Smooth muscle cell (in vitro differentiated cells): ENCODE results near the gene MAEL. TPM values are rescaled to one million over a fixed set of nuclear protein-coding genes. Genes with fewer than 3 reads are reported as not detected.

Source experiments
- DNase-seq: peaks from one replicate; lab custom pipeline; 2025; ENCODE audit not compliant: unreplicated experiment; lab: John Stamatoyannopoulos, UW
- H2AFZ ChIP-seq: fragments of 200-600 bp; sonication (generic); 2 replicates; pipeline ENCODE4 v1.6.0; 2016; ENCODE audit warnings: antibody characterized with exemption, low read depth, mild to moderate bottlenecking
- H3F3A ChIP-seq: fragments of 200-600 bp; sonication (generic); 2 replicates; pipeline ENCODE4 v1.6.0; 2017; ENCODE audit warnings: antibody characterized with exemption, low read depth
- H3K27ac ChIP-seq: fragments of 200-600 bp; sonication (generic); 2 replicates; pipeline ENCODE4 v1.5.1; 2016; ENCODE audit warnings: low read depth, mild to moderate bottlenecking
- H3K27me3 ChIP-seq: fragments of 200-600 bp; sonication (generic); 2 replicates; pipeline ENCODE4 v1.6.1; 2016; ENCODE audit warnings: low read depth, mild to moderate bottlenecking
- H3K36me3 ChIP-seq: fragments of 200-600 bp; sonication (generic); 2 replicates; pipeline ENCODE4 v1.5.1; 2016; ENCODE audit warnings: low read depth
- H3K4me1 ChIP-seq: fragments of 200-600 bp; sonication (generic); 2 replicates; pipeline ENCODE4 v1.5.1; 2016; ENCODE audit warnings: low read depth
- H3K4me2 ChIP-seq: fragments of 200-600 bp; sonication (generic); 2 replicates; pipeline ENCODE4 v1.6.0; 2016; ENCODE audit warnings: mild to moderate bottlenecking
- H3K4me3 ChIP-seq: fragments of 200-600 bp; sonication (generic); 2 replicates; pipeline ENCODE4 v1.5.1; 2016; ENCODE audit warnings: mild to moderate bottlenecking
- H3K79me2 ChIP-seq: fragments of 200-600 bp; sonication (generic); 2 replicates; pipeline ENCODE4 v1.6.0; 2016; ENCODE audit warnings: low read depth, mild to moderate bottlenecking
- H3K9ac ChIP-seq: fragments of 200-600 bp; sonication (generic); 2 replicates; pipeline ENCODE4 v1.6.0; 2016; ENCODE audit warnings: low read depth
- H3K9me3 ChIP-seq: fragments of 200-600 bp; sonication (generic); replicated peaks from 2 replicates; pipeline ENCODE4 v1.5.1; 2016; ENCODE audit warnings: low read depth
- H4K20me1 ChIP-seq: fragments of 200-600 bp; sonication (generic); 2 replicates; pipeline ENCODE4 v1.6.0; 2016; ENCODE audit warnings: low read depth
- WGBS: methylation state at CpG from one replicate; pipeline ENCODE4 v1.1.7; 2016; ENCODE audit warnings: low lambda C conversion rate; 5-methylcytosine and 5-hydroxymethylcytosine counted together
- polyA plus RNA-seq: library from polyadenylated mRNA; unstranded; fragments of >200 nt; fragmentation: Nextera tagmentation; extraction: Ambion mirVana; gene quantifications from 2 replicates; pipeline ENCODE4 v1.2.1, GENCODE V29; 2016
- total RNA-seq: library from RNA; depleted of rRNA; stranded (reverse); fragments of >200 nt; gene quantifications from 2 replicates; pipeline ENCODE4 v1.2.3, GENCODE V29; 2014
- TF ChIP-seq, protein P1 (sequence below): fragments of 200-600 bp; sonication (generic); IDR thresholded peaks from 2 replicates; pipeline ENCODE4 v1.5.1; 2017; ENCODE audit warnings: borderline replicate concordance, mild to moderate bottlenecking, antibody characterized with exemption; ENCODE audit not compliant: insufficient read depth, poor library complexity, severe bottlenecking

Gene MAEL
- total and polyA plus RNA-seq, 2 experiments from 2014 or later, result 0.27 TPM; not detected in 1

DNA sequence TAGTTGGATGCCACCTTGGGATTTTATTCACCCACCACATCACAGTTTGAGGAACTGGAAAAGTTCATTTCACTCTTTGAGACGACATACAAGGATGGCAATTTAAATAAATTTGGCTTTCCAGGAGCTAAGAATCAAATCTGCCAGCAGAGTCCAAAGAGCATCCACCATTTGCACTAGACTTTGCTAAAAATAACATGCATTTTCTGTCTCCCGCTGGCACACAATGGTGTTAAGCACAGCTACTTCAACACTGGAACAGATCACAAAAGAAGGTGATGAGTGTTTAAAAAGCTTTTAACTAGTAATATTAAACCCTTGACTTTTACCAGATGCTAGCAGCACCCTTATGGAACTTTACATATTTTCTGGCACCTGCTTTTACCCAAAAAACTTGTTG, 44.6 kb downstream of the MAEL start:
- no peaks in the 10 kb centered on the region for H3K9me3 ChIP-seq
- no peak overlapping the region for H3K4me3 ChIP-seq
- no peak overlapping the region for H3K9ac ChIP-seq
- no peak overlapping the region for H3K27ac ChIP-seq
- no peaks in the 10 kb centered on the region for H3F3A ChIP-seq
- H2AFZ ChIP-seq, result no peak overlapping the region
- TF ChIP-seq, protein P1, sequence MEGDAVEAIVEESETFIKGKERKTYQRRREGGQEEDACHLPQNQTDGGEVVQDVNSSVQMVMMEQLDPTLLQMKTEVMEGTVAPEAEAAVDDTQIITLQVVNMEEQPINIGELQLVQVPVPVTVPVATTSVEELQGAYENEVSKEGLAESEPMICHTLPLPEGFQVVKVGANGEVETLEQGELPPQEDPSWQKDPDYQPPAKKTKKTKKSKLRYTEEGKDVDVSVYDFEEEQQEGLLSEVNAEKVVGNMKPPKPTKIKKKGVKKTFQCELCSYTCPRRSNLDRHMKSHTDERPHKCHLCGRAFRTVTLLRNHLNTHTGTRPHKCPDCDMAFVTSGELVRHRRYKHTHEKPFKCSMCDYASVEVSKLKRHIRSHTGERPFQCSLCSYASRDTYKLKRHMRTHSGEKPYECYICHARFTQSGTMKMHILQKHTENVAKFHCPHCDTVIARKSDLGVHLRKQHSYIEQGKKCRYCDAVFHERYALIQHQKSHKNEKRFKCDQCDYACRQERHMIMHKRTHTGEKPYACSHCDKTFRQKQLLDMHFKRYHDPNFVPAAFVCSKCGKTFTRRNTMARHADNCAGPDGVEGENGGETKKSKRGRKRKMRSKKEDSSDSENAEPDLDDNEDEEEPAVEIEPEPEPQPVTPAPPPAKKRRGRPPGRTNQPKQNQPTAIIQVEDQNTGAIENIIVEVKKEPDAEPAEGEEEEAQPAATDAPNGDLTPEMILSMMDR, result no peak
- WGBS, result 75% methylated on average over 2 of the region's 2 CpGs
- H3K79me2 ChIP-seq, result no peaks in the 10 kb centered on the region
- H3K4me2 ChIP-seq, result no peak overlapping the region
- no peaks in the 10 kb centered on the region for H3K36me3 ChIP-seq
- DNase-seq, result no peak
- H3K27me3 ChIP-seq, result peaks cover 20% of the 10 kb centered on the region
- H4K20me1 ChIP-seq, result no peaks in the 10 kb centered on the region
- no peaks in the 10 kb centered on the region for H3K4me1 ChIP-seq

DNA sequence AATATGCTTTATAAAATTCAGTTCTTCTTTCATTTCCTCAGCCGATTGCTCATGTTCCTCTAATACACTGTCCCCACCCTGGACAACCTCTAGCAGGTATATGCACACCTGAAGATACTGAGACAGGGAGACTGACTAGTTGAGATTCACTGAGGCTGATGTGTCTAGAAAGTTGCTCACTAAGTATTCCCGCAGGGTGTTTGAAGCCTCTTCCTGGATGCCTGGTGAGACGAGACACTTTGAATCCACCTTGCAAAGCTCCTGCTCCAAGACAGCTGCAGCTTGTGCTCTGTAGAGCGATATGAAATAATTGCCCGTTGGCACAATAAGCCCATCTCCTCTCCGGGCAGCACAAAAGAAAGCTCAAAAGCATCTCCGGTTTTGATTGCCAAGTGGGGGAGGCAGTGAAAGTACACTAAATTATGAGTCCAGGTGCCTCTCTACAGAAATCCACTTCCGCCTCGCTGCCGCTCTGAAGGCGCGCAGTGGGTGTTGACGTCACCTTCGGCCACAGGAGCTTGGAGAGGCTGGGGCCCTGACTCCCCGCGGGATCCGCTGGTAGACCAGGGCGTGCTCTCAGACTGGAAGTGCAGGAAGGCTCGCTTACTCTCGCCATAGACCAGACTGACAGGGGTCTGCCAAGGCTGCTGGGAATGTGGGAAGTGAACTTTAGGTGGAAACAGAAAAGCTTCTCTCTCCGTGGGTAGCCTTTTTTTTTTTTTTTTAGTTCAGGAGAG, 54.8 kb downstream of the MAEL start:
- peaks cover 26% of the 10 kb centered on the region for H3K27me3 ChIP-seq
- DNase-seq, result no peak
- H3K9me3 ChIP-seq, result no peaks in the 10 kb centered on the region
- H3K36me3 ChIP-seq, result no peaks in the 10 kb centered on the region
- no peaks in the 10 kb centered on the region for H4K20me1 ChIP-seq
- H3K4me1 ChIP-seq, result no peaks in the 10 kb centered on the region
- peak overlapping the region; percentile 59 for H3K4me2 ChIP-seq
- WGBS, result 65% methylated on average over 21 of the region's 21 CpGs
- no peak overlapping the region for H2AFZ ChIP-seq
- H3K9ac ChIP-seq, result no peak overlapping the region
- TF ChIP-seq, protein P1, result no peak
- no peak overlapping the region for H3K27ac ChIP-seq
- H3K4me3 ChIP-seq, result peak overlapping the region; percentile 38
- no peaks in the 10 kb centered on the region for H3K79me2 ChIP-seq
- H3F3A ChIP-seq, result no peaks in the 10 kb centered on the region

DNA sequence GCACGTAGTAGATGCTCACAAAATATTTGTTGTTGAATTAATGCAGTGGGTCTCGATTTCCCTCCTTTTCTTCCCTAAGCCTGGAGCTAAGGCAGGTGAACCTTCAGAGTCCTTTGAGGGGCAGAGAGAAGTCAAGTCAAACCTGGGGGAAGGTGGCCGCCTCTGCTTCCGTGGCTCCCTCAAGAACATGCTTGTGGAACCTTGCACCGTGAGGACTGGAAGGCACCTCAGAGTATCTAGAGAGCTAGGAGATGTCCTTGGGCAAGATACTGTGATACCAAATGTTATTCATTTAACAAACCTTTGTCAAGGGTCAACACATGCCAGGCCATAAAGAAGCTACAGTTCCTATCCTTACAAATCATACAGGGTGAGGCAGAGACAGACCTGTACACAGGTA, 62.8 kb downstream of the MAEL start:
- Histone ChIP-seq H3K79me2 (no peaks in the 10 kb centered on the region), H3K4me2 (no peak overlapping the region)

More for the DNA sequence above, 62.8 kb downstream of the MAEL start:
- Histone ChIP-seq H3K9ac (no peak overlapping the region), H3K4me1 (no peaks in the 10 kb centered on the region), H3K27ac (no peak overlapping the region), H2AFZ (no peak overlapping the region), H3F3A (no peaks in the 10 kb centered on the region), H3K9me3 (no peaks in the 10 kb centered on the region), H4K20me1 (no peaks in the 10 kb centered on the region), H3K27me3 (peaks cover 4% of the 10 kb centered on the region), H3K36me3 (no peaks in the 10 kb centered on the region), H3K4me3 (no peak overlapping the region)
- TF ChIP-seq, protein P1, result no peak
- 98% methylated on average over 5 of the region's 5 CpGs for WGBS
- no peak for DNase-seq
